ENCODE data around the gene AUNIP.

DNA sequence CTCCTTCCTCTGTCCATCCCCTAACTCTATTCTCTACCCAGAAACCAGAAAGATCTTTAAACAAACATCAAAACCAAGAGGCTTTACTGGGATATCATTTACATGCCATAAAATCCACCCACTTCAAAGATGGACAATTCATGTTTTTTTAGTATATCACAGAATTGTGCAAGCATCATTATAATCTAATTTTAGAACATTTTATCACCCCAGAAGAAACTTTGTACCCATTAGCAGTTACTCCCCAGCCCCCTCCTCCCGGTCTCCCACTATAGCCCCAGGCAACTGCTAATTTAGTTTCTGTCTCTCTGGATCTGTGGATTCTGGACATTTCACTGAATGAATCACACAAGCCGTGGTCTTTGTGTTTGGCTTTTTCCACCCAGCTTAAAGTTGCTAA, 64.0 kb downstream of the AUNIP start:
- TF ChIP-seq, protein P1, sequence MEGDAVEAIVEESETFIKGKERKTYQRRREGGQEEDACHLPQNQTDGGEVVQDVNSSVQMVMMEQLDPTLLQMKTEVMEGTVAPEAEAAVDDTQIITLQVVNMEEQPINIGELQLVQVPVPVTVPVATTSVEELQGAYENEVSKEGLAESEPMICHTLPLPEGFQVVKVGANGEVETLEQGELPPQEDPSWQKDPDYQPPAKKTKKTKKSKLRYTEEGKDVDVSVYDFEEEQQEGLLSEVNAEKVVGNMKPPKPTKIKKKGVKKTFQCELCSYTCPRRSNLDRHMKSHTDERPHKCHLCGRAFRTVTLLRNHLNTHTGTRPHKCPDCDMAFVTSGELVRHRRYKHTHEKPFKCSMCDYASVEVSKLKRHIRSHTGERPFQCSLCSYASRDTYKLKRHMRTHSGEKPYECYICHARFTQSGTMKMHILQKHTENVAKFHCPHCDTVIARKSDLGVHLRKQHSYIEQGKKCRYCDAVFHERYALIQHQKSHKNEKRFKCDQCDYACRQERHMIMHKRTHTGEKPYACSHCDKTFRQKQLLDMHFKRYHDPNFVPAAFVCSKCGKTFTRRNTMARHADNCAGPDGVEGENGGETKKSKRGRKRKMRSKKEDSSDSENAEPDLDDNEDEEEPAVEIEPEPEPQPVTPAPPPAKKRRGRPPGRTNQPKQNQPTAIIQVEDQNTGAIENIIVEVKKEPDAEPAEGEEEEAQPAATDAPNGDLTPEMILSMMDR (IDR thresholded peaks at IDR 0.05; ENCODE audit: insufficient read depth, low read length), result no peak
- TF ChIP-seq GABPA (IDR thresholded peaks at IDR 0.05; ENCODE audit: low read depth), result no peak
